ENCODE results near the gene ELFN1.
A peak's percentile ranks its signal among the peaks of the same experiment; 100 is the strongest.

ELFN1 gene

DNA sequence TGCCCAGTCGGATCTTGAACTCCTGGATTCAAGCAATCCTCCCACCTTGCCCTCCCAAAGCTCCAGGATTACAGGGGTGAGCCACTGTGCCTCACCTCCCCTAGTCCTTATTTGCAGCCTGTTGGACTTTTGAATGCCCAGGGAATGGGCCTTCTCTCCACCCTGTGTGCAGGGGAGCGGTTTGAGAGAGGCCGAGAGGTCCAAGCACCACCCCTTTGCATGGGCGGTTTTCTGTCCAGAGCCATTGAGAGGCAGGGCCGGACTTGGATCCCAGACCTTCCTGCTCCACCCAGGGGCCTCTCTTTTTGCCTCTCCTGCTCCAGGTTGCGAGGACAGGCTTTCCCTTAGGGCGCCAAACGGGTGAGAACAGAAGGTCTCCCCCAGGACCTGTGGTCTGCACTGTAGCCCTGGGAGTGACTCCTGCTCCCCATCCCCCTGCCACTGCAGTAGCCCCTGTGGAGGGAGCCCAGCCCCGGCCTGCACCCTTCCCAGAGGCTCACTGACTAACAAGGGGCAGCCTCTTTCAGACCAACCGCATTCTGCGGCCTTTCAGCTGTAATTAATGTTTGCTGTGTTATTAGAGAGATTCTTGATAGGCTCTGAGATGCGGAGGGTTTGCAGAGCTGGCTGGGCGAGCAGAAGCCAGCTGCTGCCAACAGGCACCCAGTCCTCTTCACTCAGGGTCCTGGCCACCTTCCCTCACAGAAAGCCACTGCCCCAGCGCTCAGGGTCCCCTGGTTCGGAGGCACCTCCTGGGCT is 57.9 kb downstream of the ELFN1 start:
- no peak for DNase-seq

DNA sequence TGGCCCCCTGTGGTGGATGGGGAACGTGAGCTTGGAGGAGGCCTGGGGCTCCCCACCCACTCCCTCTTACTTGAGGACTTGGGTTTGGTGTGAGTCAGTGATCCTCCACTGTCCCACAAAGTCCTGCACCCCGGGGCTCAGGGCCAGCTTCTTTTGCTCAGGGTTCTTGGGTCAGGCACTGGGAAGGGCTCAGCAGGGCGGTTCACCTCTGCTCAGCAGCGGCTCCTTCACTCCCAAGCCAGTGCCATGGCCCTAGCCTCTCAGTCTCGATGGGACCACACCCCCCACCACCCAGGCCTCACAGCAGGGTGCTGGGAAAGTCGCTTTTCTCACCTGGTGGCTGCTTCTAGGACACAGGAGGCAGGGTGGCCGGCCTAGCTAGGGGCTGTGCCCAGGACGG is 59.1 kb downstream of the ELFN1 start:
- DNase-seq, result no peak

DNA sequence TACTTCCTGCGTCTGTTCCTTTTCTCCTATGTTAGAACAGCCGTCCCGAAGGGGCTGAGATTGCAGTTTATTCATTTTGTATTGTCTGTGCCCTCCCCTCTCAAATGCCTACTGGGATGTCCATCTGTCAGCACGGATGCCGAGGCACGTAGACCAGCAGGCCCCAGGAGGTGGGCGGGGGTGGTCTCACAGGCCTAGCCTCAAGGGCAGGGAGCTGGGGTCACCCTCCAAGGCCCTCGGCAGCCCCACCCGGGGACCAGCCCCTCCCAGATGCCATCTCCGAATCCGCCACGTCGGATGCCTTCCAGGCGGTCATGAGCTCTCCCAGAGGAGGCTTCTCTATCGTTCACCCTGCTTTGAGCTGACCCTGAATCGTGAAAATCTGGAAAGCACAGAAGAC is 59.7 kb downstream of the ELFN1 start:
- DNase-seq, result no peak

DNA sequence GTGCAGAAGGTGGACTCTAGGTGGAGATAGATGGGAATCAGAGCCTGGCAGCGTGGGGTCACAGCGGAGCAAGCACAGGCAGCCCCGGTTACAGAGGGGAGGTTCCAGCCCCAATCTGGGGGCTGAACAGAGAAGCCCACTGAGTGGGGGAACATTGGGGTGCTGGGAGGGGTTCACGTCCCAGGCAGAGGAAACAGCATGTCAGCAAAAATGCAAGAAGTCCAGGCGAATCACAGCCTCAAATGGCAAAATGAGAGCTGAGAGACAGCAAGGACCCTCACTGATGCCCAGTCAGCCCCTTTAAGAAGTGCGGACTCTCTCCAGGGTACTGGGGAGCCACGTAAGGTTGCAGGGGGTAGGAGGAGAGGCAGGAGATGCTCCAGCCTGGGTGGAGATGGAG is 62.0 kb downstream of the ELFN1 start:
- DNase-seq, result no peak

DNA sequence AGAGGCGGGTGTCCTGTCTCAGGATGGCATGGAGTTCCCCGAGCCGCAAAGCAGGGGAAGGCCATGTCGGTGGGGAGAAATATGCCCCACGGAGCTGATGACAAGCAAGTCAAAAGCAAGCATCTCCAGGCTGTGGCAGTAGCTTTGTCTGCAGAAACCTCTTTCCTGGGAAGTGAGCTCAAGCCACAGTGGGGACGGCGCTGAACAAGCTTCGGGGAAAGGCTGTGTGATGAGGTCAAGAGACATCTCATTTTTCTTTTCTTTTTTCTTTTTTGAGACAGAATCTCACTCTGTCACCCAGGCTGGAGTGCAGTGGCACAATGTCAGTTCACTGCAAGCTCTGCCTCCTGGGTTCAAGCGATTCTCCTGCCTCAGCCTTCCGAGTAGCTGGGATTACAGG is 62.6 kb downstream of the ELFN1 start:
- no peak for DNase-seq

DNA sequence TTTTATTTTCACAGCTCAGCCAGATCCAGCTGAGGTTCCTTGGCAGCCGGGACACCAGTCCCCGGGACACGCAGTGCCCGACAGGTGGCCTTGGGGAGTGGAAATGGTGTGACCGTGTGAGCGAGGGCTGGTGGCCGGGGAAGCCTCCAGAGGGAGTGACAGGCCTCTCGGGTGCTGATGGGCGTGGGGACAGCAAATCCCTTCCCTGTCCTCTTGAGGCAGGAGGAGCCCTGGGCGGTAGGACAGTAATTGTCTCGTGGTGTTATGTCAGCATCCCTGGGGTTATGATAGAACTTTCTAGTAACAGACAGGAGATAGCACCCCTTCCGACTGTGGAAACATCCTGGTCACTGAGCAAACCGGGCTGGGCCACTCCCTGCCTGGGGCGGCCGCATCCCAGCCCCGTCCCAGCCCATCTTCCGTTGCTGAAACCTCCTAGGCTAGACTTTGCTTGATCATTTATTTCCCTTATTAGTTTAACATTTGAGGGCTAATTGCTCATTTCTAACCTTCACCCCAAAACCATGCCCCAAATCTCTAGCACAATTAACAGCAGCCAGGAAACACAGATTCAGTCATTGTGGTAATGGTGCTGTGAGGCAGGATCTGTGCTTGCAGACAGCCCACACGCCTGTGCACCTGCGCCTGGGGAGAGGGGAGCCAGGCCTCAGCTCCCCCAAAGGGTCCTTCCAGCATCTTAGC is 63.3 kb downstream of the ELFN1 start:
- no peak for DNase-seq

DNA sequence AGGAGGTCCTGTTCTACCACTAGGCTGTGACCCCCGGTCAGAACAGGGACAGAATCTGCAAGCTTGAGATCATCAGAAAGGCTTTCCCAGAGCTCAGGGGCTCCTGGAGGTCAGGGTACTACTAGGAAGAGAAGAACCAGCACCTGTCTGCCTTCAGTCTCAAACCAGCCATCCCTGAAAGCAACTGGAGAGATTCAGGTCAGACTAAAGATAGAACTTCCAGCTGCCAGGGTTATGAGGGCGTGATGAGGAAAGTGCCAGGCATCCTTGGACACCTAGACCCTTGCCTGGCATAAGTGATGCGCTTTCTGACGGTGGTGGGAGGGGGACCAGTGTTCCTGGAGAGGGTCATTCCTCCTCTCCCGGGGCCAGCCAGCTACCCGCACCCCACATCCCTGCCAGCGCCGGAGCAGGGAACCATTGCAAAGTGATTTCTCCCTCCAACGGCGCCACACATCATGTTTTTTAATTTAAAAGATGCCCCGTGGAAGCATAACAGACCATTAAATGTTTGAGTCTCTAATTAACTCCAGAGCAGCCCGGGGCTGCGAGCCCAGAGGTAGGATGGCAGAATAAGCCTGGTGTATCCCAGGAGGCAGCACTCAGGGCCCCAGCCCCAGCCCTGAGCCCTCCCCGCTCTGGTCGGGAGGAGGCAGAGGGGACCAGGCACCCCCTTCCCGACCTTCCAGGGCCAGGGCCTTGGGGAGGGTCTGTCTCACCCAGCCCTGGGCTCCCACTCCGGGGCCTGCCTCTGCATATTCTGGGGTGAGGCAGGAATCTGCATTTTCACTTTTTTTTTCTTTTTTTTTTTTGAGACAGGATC is 64.0 kb downstream of the ELFN1 start:
- DNase-seq, result no peak

DNA sequence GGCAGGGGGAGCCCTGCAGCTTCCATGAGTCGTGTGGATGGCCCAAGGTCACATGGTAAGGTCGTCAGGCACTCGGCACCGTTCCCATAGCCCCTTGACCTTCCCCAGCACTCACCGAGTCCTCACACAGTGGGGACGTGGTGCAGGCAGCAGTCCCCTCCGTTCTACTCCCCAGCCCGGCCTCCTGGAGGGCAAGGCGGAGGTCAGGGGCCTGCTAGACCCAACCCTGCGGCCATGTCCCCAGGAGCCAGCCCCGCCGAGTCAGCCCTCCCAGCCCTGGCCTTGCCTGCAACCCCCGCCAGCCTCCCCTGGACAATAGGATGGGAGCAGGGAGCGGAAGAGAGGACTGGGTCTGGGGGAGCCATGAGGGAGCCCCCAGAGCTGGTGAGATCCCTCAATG is 65.2 kb downstream of the ELFN1 start:
- DNase-seq, result no peak

DNA sequence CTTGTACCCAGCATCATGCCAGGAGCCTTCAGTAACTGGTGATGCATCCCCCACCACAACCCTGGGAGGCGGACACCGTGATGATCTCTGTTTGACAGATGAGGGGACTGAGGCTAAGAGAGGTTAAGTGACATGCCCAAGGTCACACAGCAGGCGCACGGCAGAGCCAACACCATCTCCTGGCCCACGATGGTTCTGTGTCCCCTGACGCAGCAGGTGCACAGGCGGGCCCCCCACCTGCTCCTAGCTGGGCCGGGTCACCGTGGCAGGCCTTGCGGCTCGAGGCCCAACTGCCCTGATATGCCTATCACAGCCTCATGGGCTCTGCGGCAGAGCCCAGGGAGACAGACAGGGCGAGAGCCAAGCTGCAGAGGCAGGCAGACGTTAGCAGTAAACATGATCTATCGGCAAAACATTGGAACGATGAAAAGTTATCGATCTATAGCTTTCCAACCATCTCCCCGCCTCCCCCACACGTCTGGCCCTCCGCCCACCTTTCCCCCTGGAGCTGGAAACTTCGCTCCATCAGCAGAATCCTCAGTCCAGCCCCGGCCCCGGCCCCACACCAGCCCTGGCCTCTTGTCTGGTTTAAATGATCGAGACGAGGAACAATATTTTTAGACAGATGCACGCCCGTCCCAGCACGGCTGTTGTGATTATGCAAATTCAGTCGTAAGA is 65.9 kb downstream of the ELFN1 start:
- no peak for DNase-seq

DNA sequence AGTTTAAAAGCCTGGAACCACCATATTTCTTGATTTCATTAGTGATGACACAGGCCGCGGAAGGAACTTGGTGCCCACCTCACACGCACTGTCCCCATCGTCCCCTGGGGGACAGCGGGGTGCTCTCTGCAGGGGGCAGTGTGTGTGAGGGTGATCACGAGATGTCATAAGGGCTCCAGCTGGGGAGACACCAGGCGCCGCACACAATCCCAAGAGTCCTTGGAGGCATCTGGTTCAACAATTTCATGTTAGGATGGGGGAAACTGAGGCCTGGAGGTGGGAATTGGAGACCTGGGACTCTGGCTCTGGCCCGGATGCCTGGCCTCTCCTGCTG is 66.4 kb downstream of the ELFN1 start:
- DNase-seq, result no peak

DNA sequence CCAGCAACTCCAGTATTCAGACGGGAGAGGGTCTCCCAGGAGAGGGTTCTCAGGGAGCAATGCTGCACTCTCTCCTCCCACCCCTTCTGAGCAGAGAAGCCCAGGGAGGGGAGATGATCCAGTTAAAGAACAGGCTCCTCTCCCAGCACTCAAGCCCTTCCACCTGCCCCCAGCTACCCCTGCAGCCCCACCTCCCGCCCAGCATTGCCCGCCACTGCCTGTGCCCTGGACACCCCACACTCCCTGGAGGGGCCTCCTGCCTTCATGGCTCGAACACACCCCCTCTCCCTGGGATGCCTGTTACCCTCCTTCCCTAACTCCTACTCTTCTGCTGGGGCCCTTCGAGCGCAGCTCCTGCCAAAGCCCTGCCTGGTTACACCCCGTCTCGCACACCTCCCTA is 66.8 kb downstream of the ELFN1 start:
- no peak for DNase-seq

DNA sequence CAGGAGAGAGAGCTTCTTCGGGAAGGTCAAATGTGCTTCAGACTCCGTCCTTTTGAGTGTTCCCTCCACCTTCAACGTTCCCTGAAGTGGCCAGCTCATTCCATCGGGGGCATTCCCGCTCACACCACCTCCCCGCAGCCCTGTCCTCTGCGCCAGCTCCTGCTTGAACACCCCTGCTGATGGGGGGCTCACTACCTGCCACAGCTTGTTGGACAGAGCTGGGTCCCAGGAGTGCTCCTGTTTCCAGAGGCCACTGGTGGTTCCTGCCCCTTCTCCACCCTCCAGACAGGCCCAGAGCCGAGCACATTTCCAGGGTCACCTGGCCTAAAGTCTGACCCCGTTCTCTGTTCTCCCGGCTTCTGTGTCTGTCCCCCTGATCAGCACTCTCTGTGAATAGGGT is 67.4 kb downstream of the ELFN1 start:
- no peak for DNase-seq

DNA sequence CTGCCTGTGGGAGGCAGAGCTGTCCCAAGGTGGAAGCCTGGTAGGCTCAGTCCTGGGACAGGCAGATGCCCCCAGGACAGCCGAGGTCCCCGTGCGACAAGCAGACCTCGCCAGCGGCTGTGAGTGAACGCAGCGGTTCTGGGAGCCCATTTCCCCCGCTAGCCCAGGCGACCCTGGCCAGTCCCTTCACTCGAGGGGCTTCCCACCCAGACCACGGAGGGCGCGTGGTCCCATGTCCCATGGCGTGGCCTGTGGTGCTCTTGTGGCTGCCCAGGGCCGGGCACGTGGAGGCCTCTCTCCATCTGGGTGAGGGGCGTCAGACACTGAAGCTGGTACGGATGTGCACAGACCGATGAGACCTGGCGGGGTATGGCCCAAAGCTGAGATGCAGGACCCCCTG is 67.9 kb downstream of the ELFN1 start:
- DNase-seq, result no peak

DNA sequence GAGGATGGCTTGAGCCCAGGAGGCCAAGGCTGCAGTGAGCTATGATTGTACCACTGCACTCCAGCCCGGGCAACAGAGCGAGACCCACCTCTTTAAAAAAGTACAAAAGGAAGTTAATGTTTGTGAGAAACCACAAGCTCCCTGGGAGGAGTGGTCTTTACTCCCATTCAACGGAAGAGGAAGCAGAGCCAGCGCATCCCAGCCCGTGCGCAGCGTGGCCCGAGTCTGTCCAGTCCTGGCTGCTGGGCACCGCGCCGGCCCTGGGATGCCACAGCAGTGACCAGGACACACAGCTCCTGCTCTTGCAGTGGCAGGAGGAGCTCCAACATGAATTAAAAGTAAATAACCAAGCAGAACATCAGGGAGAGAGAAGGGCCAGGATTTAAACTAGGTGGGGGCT is 68.4 kb downstream of the ELFN1 start:
- no peak for DNase-seq

DNA sequence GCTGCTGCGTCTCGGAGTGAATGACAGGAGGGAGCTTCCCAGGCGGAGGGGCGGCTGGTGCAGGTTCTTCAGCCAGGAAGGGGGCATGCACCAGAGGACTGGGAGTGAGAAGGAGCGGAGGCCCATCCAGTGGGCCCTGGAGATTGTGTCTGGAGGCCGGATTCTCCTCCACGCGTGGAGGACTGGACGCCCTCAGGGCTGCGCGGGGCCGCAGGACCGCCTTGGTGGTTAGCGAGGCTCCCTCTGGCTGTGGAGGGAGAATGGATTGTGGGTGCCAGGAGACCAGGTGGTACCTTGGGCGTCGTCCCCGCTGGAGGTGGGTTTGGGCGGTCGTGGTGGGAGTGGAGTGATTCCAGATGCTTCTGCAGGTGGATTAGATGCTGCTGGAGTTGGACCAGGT is 68.9 kb downstream of the ELFN1 start:
- DNase-seq, result no peak

DNA sequence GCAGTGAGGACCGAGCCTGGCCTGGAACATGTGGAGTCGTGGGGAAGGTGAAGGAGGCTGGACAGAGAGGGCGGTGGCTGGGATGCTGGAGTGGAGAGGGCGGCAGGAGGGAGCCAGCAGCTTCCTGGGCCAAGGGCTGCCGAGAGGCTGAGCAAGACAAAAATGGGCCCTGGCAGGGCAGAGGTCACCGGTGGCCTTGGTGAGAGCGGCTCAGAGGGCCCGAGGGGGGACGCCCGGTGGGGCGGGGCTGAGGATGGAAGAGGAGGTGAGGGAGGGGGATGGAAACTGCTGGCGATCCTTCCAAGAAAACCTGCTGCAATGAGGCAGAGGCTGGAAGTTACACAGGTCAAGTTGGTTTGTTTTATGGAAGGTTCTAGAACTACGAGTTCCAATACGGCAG is 69.5 kb downstream of the ELFN1 start:
- no peak for DNase-seq

DNA sequence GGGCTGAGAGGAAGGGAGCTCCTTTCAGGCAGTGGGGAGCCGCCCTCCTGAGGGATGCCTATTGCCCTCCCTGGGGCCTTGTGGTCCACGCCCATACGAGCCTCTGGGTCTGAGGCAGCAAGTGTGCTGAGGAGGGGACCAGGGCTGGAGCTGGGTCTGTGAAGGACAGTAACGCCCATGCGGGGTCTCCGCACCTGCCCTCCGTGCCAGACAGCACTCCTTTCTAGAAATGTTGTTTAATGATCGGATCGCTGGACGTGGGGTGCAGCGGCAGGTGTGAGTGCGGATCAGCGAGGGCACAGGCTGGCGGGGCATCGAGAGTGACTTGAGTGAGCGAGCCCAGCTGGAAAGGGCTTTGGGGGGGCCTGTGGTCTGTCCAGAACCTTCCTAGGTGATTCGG is 70.1 kb downstream of the ELFN1 start:
- DNase-seq, result no peak

DNA sequence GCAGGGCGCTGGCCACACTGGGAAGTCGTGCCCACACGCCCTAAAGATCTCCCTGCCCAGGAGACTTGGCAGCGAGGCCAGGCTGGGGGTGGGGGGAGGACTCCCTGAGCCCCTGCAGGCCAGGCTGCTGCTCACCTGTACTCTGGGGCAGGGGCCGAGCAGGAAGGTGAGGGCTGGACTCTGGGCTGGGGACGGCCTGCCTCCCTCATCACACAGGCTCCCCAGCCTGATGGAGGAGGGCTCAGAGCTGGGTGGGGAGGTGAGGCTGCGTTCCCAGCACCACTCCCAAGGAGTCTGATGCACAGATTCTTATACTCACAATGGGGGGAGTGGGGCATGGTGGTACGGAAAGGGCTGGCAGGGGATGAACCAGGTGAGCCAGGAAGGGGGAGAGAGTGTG is 71.2 kb downstream of the ELFN1 start:
- no peak for DNase-seq

DNA sequence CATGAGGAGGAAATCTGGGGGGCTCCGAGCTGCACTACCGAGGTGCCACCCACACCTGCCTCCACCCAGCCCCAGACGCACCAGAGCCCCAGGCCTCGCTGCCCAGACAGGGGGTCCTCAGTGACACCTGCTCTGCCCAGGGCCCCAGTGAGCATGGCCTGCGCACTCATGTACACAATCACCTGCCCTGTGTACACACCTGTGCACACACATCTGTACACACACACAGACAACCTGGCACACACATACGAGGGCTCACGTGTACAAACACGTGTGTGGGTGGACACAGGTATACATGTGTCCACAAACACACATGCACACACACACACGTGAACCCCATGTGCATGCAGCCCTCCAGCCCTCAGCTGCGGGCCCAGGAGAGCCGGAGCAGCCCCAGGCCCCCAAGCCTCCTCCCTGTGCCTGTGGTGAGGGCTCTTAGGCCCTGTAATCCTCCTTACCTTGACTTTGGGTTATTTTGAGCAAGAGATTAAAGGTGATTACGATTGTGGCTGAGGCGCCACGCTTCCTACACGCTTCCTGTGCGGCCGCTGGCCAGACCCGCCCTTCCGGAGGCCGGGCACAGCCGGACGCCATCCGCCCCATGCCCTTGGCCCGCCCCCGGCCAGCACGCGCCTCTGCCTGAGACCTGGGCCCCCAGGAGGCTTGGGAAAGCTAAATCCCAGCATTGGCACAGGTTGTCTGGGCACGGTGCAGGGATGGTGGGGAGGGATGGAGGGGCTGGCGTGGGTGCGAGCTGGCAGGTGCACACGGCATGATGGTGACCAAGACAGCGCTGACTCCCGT is 71.9 kb downstream of the ELFN1 start:
- no peak for DNase-seq

DNA sequence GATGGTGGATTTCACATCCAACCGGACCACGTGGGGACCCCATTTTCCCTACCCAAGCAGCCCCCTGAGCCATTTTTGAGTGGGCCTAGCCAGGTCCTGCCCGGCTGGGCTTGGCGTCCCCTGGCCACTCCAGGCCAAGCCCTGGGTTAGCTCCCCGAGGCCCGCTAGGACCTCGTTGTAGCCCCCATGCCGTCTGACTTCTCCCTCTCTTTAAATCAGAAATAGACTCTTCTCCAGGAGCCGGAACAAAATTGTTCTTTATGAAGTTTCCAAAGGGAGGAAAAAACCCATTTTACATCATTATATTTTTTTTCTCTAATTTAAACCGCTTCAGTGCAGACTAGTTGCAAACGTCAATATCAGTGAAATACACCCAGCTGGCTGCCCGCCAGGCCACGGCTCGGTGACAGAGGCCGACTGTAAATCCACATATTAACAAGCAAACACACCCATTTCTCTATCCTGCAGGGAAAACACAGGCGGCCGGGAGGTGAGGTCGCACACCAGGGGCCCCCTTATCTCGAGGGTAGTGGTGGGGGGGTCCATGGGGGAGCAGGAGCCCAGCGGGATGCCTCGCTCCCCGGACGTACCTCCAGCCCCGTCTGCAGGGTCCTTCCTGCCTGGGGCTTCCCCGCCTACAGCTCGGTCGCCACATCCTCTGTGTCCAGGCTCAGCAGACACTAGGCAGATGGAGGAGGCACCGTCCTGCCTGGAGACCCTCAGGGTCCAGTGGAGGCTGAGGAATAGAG is 72.7 kb downstream of the ELFN1 start:
- DNase-seq, result peak; percentile 40

DNA sequence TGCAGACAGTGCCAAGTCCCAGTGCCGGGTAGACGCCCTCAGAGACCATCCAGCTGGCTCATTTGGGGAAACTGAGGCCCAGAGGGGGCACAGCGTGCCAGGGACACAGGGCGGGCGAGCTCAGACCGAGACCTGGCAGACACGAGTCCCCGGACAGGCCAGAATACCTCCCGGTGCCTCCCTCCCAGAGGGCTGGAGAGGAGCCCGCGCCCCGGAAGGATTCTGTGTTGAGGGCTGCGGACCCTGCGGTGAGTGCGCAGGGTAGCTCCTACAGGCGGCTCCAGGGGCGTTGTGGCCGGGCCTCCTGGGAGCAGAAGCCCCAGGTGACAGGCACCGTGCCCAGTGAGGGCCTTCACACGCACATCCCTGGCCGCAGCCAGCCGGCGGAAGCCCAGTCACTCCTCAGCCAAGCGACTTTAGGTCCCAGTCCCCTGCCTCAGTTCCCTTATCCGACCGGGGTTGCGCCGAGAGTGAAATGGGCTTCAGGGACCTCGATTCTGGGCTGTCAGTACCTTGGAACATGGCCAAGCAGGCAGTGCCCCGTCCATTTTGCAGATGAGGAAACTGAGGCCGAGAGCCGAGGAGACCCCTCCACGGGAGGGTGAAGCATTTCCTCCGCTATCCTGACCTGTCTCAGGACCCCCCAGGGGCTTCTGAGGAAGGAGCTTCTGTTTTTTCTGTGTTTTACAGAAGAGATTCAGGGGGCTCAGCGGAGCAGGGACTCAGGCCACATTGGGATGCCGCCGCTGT is 73.6 kb downstream of the ELFN1 start:
- no peak for DNase-seq

Measured in fibroblast of skin of abdomen (primary cell).